HG03103 (cell line): Measurements from ENCODE around the gene VTI1B.
A peak's percentile ranks its signal among the peaks of the same experiment; 100 is the strongest.
"Not testable (repeated sequence)": the region's sequence is repeated elsewhere in the genome, so short reads cannot be mapped to it uniquely, and the experiment has no call there.

Experiments
- ATAC-seq: cut with Tn5 transposase; IDR thresholded peaks from one replicate; pipeline ENCODE4 v1.9.1; 2021; ENCODE audit warnings: low read depth; ENCODE audit not compliant: unreplicated experiment

The VTI1B gene

DNA sequence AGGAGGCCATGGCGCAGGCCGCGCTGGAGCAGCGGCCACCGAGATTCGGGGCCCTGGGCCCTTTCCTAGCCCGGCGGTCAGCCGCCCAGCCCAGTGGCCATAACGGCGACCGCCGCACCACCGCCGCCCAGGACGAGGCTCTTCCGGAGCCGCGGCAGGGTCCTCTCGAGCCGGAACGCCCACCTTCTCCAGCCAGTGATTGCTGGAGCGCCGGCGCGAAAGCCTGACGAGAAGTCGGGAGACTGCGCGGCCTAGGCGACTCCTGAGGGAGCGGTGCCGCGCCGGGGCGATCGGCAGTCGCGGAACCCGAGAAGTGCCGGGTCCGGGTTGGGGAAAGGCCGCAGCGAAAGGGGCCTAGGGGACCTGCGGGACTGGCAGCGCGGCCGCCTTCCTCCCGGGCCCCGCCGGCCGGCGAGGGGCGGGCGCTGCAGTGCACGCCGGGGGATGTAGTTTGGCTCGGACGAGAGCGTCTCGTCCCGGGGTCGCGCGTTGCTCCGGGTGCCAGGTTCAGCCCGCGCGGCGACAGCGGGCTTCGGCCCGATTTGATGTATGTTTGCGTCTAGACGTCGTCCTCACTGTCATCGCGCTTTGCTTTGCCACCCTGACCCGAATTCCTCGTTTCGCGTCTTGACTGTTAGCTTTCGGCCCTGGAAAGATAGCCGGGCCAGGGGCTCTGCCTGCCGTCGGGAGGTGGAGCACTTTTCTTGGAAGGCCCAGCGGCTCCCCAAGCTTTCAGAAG, at the start of gene VTI1B:
Gene VTI1B, minus strand, starts transcription at position 153 of the 739 bp plus-strand sequence. Its CDS starts 143 bp downstream, at position 10.
- ATAC-seq: peak; percentile 88

GRCh38 chr14:67722293-67722692, 47.9 kb upstream of the VTI1B start:
- no peak for ATAC-seq

DNA sequence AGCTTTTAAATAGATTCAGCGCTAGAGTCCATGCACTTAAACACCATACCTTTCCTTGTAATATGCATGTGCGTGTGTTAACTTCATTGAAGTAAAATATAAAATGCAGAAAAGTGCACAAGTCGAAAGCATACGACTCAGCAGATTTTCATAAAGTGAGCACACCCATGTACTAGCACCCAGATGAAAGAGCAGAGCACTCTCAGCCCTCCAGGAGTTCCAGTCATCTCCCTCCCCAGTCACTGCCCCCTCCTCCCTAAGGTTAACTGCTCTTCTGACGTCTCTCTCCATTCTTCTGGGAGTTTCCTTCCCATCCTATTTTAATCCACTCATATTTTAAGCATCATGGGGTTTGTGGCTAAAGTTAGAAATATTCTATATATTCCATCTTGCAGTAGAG, 47.4 kb upstream of the VTI1B start:
- ATAC-seq: no peak

DNA sequence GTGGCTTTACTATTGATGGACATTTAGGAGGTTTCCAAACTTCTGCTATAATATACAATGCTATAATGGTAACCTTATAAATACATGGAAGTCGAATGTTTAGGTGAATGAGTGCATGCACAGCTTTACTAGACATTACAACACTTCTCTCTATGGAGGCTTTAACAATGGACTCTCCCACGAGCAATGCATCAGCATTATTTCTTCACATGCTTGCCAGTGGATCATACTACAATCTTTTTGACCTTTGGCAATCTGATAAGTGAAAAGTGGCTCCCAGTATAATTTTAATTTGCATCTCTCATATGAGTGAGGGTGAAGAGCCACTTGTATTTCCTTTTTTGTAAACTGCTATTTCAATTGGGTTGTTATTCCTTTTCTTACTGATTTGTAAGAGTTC, 45.4 kb upstream of the VTI1B start:
- ATAC-seq: no peak

DNA sequence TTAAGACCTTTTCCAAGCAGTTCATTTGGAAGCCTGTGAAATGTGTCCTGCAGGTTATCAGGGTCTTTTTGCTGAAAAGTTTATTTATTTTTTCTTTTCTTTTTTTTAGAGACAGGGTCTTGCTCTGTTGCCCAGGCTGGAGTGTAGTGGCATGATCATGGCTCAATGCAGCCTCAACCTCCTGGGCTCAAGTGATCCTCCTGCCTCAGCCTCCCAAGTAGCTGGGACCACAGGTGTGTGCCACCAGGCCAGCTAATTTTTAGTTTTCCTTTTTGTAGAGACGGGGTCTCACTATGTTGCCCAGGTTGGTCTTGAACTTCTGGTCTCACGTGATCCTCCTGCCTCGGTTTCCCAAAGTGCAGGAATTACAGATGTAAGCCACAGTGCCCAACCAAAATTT, 45.0 kb upstream of the VTI1B start:
- not testable (repeated sequence) for ATAC-seq

- no peak for ATAC-seq
These were observed 43.8 kb upstream of the VTI1B start for GRCh38 chr14:67718265-67718664.

GRCh38 chr14:67717048-67717447, 42.6 kb upstream of the VTI1B start:
- ATAC-seq: no peak

DNA sequence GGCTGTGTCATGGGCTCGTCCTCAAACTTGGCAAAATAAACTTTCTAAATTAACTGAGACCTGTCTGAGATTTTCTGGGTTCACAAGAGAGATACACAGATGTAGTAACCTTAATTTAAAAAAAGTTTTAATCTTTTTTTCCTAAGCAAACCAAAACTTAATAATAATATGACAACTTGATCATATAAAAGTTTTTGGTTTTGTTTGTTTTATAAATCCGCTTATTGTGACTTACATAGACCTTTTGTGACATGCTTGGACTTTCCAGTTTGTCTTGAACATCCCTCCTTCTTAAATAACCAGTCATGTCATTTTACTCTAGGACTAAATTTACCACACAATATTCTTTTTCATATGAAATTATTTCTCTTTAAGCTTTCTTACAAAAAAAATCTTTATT, 35.8 kb upstream of the VTI1B start:
- ATAC-seq: no peak

DNA sequence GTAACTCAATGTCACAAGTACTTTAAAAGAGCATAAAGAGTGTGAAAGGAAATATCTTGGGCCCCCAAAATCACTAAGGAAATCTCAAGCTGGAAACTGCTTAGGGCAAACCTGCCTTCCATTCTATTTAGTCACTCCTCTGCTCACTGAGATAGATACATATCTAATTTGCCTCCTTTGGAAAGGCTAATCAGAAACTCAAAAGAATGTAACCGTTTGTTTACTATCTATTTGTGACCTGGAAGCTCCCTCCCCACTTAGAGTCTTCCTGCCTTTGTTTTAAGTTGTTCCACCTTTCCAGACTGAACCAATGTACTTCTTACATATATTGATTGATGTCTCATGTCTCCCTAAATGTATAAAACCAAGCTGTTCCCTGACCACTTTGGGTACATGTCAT, 35.4 kb upstream of the VTI1B start:
- ATAC-seq: not testable (repeated sequence)

DNA sequence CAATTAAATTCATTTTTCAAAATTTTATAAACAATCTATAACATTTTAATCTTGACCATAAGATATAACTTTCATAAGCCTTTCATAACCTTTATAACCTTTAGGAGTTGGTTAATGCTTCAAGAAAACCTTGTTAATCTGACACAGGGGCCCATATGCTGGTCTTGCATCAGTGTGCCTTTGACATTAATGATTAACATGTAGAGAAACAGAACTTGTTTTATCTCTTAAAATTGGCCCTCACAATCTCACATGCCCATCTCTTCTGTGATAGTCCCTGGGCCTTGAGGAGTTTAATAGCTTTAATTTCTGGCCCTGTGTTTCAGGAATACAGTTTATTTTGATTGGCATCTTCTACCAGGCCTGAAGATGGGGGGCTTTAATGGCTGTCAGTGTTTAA, 34.9 kb upstream of the VTI1B start:
- ATAC-seq: not testable (repeated sequence)

- no peak for ATAC-seq
These were observed 30.8 kb upstream of the VTI1B start for GRCh38 chr14:67705211-67705610.

DNA sequence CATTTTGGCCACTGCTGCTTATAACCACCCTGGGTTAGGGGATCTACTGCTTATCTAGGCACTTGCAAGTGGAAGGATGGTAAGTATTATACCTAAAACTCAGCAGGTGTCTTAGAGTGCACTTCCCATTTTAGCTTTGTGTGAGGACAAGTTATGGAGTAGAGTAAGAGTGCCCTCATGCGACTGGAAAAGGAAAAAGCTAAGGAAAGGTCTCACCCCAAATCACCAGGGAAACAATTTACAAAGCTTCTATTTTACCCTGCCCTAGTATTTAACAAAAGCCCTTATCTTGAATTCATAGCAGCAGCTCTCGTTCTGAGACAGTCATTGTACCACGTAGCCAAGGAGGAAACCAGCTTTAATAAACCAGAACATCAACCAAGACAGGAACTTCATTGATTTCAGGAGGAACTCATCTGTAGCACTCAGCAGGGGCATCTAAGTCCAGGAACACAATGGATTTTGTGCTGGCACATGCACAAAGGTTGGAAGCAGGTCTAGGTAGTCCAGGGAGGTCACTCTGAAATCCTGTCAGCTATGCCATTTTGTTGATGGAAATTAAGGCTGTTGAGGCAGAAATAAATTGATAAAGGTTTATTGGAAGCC, 30.2 kb upstream of the VTI1B start:
- no peak for ATAC-seq

GRCh38 chr14:67703997-67704396, 29.6 kb upstream of the VTI1B start:
- ATAC-seq: no peak

- ATAC-seq: not testable (repeated sequence)
These were observed 27.1 kb upstream of the VTI1B start, which contains the start of gene RDH12 for GRCh38 chr14:67701492-67701891. Gene RDH12, plus strand, starts transcription at chr14:67701886. Its CDS starts 20,757 bp downstream, at chr14:67722643.

DNA sequence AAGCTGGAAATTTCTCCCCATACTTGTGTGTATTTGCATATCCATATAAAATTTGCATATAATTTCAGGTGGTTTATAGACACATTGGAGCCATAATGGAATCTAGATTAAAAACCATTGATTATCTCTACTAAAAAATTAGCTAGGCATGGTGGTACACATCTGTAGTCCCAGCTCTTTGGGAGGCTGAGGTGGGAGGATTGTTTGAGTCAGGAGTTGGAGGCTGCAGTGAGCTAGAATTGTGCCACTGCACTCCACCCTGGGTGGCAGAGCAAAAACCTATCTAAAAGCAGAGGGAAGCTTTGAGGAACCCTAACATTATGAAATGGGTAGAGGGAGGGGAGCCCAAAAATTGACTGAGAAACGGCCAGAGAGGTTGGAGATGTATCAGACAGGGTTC, 23.7 kb upstream of the VTI1B start:
- no peak for ATAC-seq

DNA sequence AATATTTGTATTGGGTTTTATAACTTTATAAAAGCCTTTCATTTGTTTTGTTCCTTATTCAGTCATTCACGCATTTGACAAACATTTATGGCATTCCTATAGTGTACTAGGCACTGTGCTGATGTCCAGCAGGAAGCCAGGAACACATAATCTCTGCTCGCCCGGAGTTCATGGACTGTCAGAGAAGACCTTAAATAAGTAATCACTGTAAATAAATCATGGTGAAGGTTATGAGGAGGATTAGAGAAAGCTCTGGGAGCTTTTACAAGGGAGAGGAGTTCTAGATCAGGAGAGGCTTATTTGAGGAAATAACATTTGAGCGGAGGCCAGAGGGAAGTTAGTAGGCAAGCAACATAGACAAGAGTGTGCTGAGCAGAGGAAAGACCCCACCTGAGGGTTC, 22.6 kb upstream of the VTI1B start:
- ATAC-seq: no peak

DNA sequence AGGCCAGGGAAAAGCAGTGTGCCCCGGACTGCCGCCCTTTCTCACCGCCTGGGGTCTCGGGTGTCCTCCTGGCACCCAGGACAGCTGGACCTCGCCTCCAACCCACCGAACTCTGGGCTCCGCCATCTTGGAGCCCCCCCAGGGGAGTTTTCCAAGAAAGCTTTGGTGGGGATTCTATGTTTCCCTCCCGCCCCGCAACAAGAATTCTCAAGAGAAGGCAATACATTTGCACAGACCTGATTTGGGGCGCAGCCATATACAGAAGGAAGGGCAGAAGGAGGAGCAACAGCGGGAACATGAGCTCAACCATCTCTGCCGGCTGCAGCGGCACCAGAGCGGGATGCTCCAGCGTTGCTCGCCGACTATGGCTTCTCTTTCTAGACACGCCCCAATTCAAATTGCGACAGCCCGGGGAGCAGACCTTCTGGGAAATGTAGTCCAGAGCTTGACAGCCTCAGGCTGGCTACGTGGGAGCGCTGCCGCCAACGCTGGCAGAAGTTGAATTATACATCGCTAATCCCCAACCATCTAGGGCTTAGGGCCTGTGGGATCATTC, 21.0 kb upstream of the VTI1B start, which contains the start of gene RDH11:
Gene RDH11, minus strand, starts transcription at position 371 of the 556 bp plus-strand sequence. Its CDS starts 61 bp downstream, at position 310.
- peak; percentile 83 for ATAC-seq

DNA sequence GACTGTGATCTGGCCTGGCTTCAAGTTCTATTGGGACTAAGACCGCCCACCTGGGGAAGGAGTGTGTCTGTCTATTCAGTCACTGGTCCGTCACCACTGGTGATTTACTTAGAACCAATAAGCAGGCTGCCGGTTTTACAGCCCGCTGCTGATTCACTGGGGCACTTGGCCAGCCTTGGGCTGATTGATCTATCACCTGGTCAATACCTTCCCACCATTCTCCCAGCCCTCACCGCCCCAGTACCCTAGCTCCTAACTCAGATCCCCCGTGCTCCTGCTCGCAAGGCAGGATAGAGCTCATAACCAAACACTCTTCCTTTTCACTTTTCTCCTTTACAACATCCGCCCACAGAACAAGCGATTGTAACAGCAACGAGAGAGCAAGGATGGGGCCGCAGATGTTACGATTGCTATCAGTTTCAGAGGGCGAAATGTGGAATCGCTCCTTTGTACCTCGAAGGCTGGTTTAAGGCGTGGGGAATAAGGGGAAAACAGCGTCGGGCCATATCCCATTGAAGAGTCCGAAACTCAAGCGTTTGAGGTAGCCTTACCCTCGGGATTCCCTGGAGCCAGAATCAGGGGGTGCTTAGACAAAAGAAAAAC, 20.5 kb upstream of the VTI1B start:
- peak; percentile 85 for ATAC-seq

- no peak for ATAC-seq
These were observed 15.6 kb upstream of the VTI1B start for GRCh38 chr14:67690011-67690410.

GRCh38 chr14:67683842-67684241, 9.4 kb upstream of the VTI1B start:
- ATAC-seq: no peak

GRCh38 chr14:67680941-67681340, 6.5 kb upstream of the VTI1B start:
- ATAC-seq: no peak
